Keratinocyte (primary cell): ENCODE data around the gene SMARCD2. TPM values are rescaled to one million over a fixed set of nuclear protein-coding genes. Genes with fewer than 3 reads are reported as not detected.

Experiments used
- DNase-seq: peaks from one replicate; pipeline ENCODE4 v3.0.0-alpha.2; 2011; ENCODE audit warnings: low read depth, missing footprints, low spot score
- FAIRE-seq: peaks from 2 replicates; lab custom pipeline; 2011; peaks lifted over from hg19 to GRCh38; lab: Jason Lieb, UNC
- H2AFZ ChIP-seq: 2 replicates; pipeline ENCODE4 v1.6.0; 2012; ENCODE audit warnings: low read length, control low read depth, inconsistent platforms; ENCODE audit not compliant: control insufficient read depth
- H3K27ac ChIP-seq: 2 replicates; pipeline ENCODE4 v1.5.1; 2011; ENCODE audit warnings: low read length; ENCODE audit not compliant: control insufficient read depth, insufficient read depth
- H3K27me3 ChIP-seq: 3 replicates; pipeline ENCODE4 v1.6.0; 2011; ENCODE audit warnings: low read length; ENCODE audit not compliant: control insufficient read depth, insufficient read depth; ENCODE audit errors: extremely low read depth
- H3K36me3 ChIP-seq, 2 experiments: 2 replicates in 1 of 2; 3 replicates in 1 of 2; pipeline ENCODE4 v1.5.1; 2011; ENCODE audit warnings: low read length in 2 of 2, mild to moderate bottlenecking in 1 of 2; ENCODE audit not compliant: control insufficient read depth in 2 of 2, insufficient read depth in 2 of 2; ENCODE audit errors: extremely low read depth in 1 of 2
- H3K4me1 ChIP-seq: 3 replicates; pipeline ENCODE4 v1.5.1; 2011; ENCODE audit warnings: low read length; ENCODE audit not compliant: control insufficient read depth, insufficient read depth; ENCODE audit errors: extremely low read depth
- H3K4me2 ChIP-seq: 3 replicates; pipeline ENCODE4 v1.6.0; 2011; ENCODE audit warnings: low read depth, low read length; ENCODE audit not compliant: control insufficient read depth, insufficient read depth; ENCODE audit errors: extremely low read depth
- H3K4me3 ChIP-seq, 3 experiments: fragments of 200-600 bp in 1 of 3; sonication (generic) in 1 of 3; 2 replicates in 2 of 3; 3 replicates in 1 of 3; pipeline ENCODE4 v1.5.1; 2011 to 2016; ENCODE audit warnings: low read length in 3 of 3, mild to moderate bottlenecking in 3 of 3, control low read depth in 2 of 3, inconsistent platforms in 1 of 3, low read depth in 1 of 3, mixed read lengths in 1 of 3, mixed run types in 1 of 3, moderate library complexity in 1 of 3; ENCODE audit not compliant: control insufficient read depth in 2 of 3, insufficient read depth in 2 of 3; ENCODE audit errors: extremely low read depth in 1 of 3
- H3K79me2 ChIP-seq: 2 replicates; pipeline ENCODE4 v1.6.0; 2012; ENCODE audit warnings: low read length; ENCODE audit not compliant: control insufficient read depth, insufficient read depth
- H3K9ac ChIP-seq: 3 replicates; pipeline ENCODE4 v1.6.0; 2011; ENCODE audit warnings: low read length; ENCODE audit not compliant: control insufficient read depth, insufficient read depth; ENCODE audit errors: extremely low read depth
- H3K9me1 ChIP-seq: 3 replicates; pipeline ENCODE4 v1.6.0; 2011; ENCODE audit warnings: low read length; ENCODE audit not compliant: control insufficient read depth, insufficient read depth; ENCODE audit errors: extremely low read depth
- H3K9me3 ChIP-seq: 2 replicates; pipeline ENCODE4 v1.5.1; 2012; ENCODE audit warnings: low read depth, low read length; ENCODE audit not compliant: control insufficient read depth
- H4K20me1 ChIP-seq: 3 replicates; pipeline ENCODE4 v1.6.0; 2011; ENCODE audit warnings: low read length; ENCODE audit not compliant: control insufficient read depth, insufficient read depth; ENCODE audit errors: extremely low read depth
- CTCF ChIP-seq, 3 experiments: IDR thresholded peaks in 1 of 3; conservative IDR thresholded peaks in 1 of 3; optimal IDR thresholded peaks in 1 of 3; 2 replicates in 2 of 3; 3 replicates in 1 of 3; pipeline versions ENCODE3 to v1.5.1; 2011; ENCODE audit warnings: low read length in 3 of 3, mild to moderate bottlenecking in 3 of 3, moderate library complexity in 2 of 3, control low read depth in 1 of 3, inconsistent platforms in 1 of 3; ENCODE audit not compliant: insufficient read depth in 2 of 3; ENCODE audit errors: extremely low read depth in 1 of 3
- EZH2 ChIP-seq: IDR thresholded peaks from one replicate; pipeline ENCODE4 v1.6.1; 2012; ENCODE audit warnings: inconsistent platforms, mild to moderate bottlenecking, low read length, moderate library complexity
- dilution Hi-C: fragments of 300-500 bp; cut with MboI; formaldehyde crosslinking; loops from one replicate; pipeline ENCODE4 v1.7.0; 2020; ENCODE audit warnings: low sequenced_read_pairs; ENCODE audit not compliant: extremely low pct_ligation_motif_present
- polyA plus RNA-seq, 5 experiments: library from polyadenylated mRNA; depleted of rRNA in 3 of 5; stranded (reverse) in 3 of 5; stranded (forward) in 1 of 5; unstranded in 1 of 5; fragments of >200 nt; gene quantifications; 1 replicate in 1 of 5; 2 replicates in 3 of 5; 3 replicates in 1 of 5; pipeline versions ENCODE4 v1.2.1 to v1.2.3, GENCODE V29; 2011 to 2012; ENCODE audit warnings: missing spikeins in 2 of 5, low read depth in 1 of 5, low replicate concordance in 1 of 5

The SMARCD2 gene
- polyA plus RNA-seq, 1 donor (not counting 4 experiments of a cell fraction or from before 2014, with no cell fraction given), result 86.3 TPM

- dilution Hi-C loops, result no loop called here
- FAIRE-seq (no peak), DNase-seq (no peak)
- H3K27ac ChIP-seq, result no peak overlapping the region
- no peak overlapping the region for H3K4me3 ChIP-seq
- no peak overlapping the region for H3K9ac ChIP-seq
- H2AFZ ChIP-seq, result no peak overlapping the region
- no peaks in the 10 kb centered on the region for H3K79me2 ChIP-seq
- H3K9me3 ChIP-seq, result no peaks in the 10 kb centered on the region
- peaks cover 5% of the 10 kb centered on the region for H3K27me3 ChIP-seq
- no peak overlapping the region for H3K4me2 ChIP-seq
- no peaks in the 10 kb centered on the region for H3K4me1 ChIP-seq
- H3K9me1 ChIP-seq, result no peaks in the 10 kb centered on the region
- no peaks in the 10 kb centered on the region for H4K20me1 ChIP-seq
- no peaks in the 10 kb centered on the region for H3K36me3 ChIP-seq
- no peak for TF ChIP-seq CTCF (optimal IDR thresholded peaks at IDR 0.05 in 1 of 3, IDR thresholded peaks at IDR 0.05 in 1 of 3, conservative IDR thresholded peaks at IDR 0.05 in 1 of 3; ENCODE audit: extremely low read depth in 1 of 3, insufficient read depth in 2 of 3, low read length in 3 of 3)
- no peak for TF ChIP-seq EZH2
Measured at GRCh38 chr17:63854709-63855108, 12.2 kb upstream of the SMARCD2 start.

- H3K4me3 ChIP-seq, result no peak overlapping the region
- TF ChIP-seq CTCF (optimal IDR thresholded peaks at IDR 0.05 in 1 of 3, IDR thresholded peaks at IDR 0.05 in 1 of 3, conservative IDR thresholded peaks at IDR 0.05 in 1 of 3; ENCODE audit: extremely low read depth in 1 of 3, insufficient read depth in 2 of 3, low read length in 3 of 3) (no peak), EZH2 (no peak)
- FAIRE-seq, result no peak
- dilution Hi-C loops, result no loop called here
- no peak overlapping the region for H3K4me2 ChIP-seq
- no peak for DNase-seq
- H3K9ac ChIP-seq, result no peak overlapping the region
- no peak overlapping the region for H3K27ac ChIP-seq
- H3K4me1 ChIP-seq, result no peaks in the 10 kb centered on the region
- no peaks in the 10 kb centered on the region for H3K36me3 ChIP-seq
- H3K27me3 ChIP-seq, result peaks cover 9% of the 10 kb centered on the region
- H3K9me3 ChIP-seq, result no peaks in the 10 kb centered on the region
- H2AFZ ChIP-seq, result no peak overlapping the region
- no peaks in the 10 kb centered on the region for H3K9me1 ChIP-seq
- H3K79me2 ChIP-seq, result no peaks in the 10 kb centered on the region
- H4K20me1 ChIP-seq, result no peaks in the 10 kb centered on the region
Measured at GRCh38 chr17:63853260-63853659, 10.8 kb upstream of the SMARCD2 start.
